Neuron (in vitro differentiated cells): ENCODE results near the gene AMOTL1.
"Not testable (repeated sequence)": the region's sequence is repeated elsewhere in the genome, so short reads cannot be mapped to it uniquely, and the experiment has no call there.

Experiments
- H2AFZ ChIP-seq: one replicate; pipeline ENCODE4 v1.6.1; 2013; ENCODE audit warnings: low read depth, mild to moderate bottlenecking, inconsistent platforms, low read length, moderate library complexity
- H3K27me3 ChIP-seq: one replicate; pipeline ENCODE4 v1.6.1; 2013; ENCODE audit warnings: low read length; ENCODE audit not compliant: insufficient read depth
- H3K36me3 ChIP-seq: one replicate; pipeline ENCODE4 v1.6.1; 2013; ENCODE audit warnings: low read length; ENCODE audit not compliant: insufficient read depth
- H3K4me1 ChIP-seq: one replicate; pipeline ENCODE4 v1.6.1; 2013; ENCODE audit warnings: low read length; ENCODE audit not compliant: insufficient read depth
- H3K4me3 ChIP-seq: 2 replicates; pipeline ENCODE4 v1.5.1; 2013; ENCODE audit warnings: mild to moderate bottlenecking, low read length, moderate library complexity
- H3K9me3 ChIP-seq: one replicate; pipeline ENCODE4 v1.6.1; 2013; ENCODE audit warnings: low read length

Gene AMOTL1

GRCh38 chr11:94883878-94884277, 115.7 kb downstream of the AMOTL1 start:
- Histone ChIP-seq H3K27me3 (no peaks in the 10 kb centered on the region), H3K9me3 (peaks cover 7% of the 10 kb centered on the region), H3K36me3 (peaks cover 45% of the 10 kb centered on the region), H2AFZ (no peak overlapping the region), H3K4me1 (no peaks in the 10 kb centered on the region), H3K4me3 (no peak overlapping the region)

GRCh38 chr11:94884376-94884775, 116.2 kb downstream of the AMOTL1 start:
- peaks cover 40% of the 10 kb centered on the region for H3K36me3 ChIP-seq
- no peaks in the 10 kb centered on the region for H3K4me1 ChIP-seq
- H3K9me3 ChIP-seq: peaks cover 7% of the 10 kb centered on the region
- no peak overlapping the region for H3K4me3 ChIP-seq
- H3K27me3 ChIP-seq: no peaks in the 10 kb centered on the region
- H2AFZ ChIP-seq: no peak overlapping the region

- no peaks in the 10 kb centered on the region for H3K4me1 ChIP-seq
- peaks cover 9% of the 10 kb centered on the region for H3K9me3 ChIP-seq
- H3K27me3 ChIP-seq: no peaks in the 10 kb centered on the region
- no peak overlapping the region for H2AFZ ChIP-seq
- peaks cover 32% of the 10 kb centered on the region for H3K36me3 ChIP-seq
- no peak overlapping the region for H3K4me3 ChIP-seq
Observed at GRCh38 chr11:94885133-94885532, 117.0 kb downstream of the AMOTL1 start.

- no peaks in the 10 kb centered on the region for H3K27me3 ChIP-seq
- H3K4me3 ChIP-seq: no peak overlapping the region
- no peaks in the 10 kb centered on the region for H3K4me1 ChIP-seq
- H2AFZ ChIP-seq: no peak overlapping the region
- peaks cover 30% of the 10 kb centered on the region for H3K36me3 ChIP-seq
- peaks cover 9% of the 10 kb centered on the region for H3K9me3 ChIP-seq
Observed at GRCh38 chr11:94885581-94885980, 117.4 kb downstream of the AMOTL1 start.

GRCh38 chr11:94888204-94888603, 120.0 kb downstream of the AMOTL1 start:
- Histone ChIP-seq H3K36me3 (peaks cover 19% of the 10 kb centered on the region), H2AFZ (no peak overlapping the region), H3K4me3 (no peak overlapping the region), H3K27me3 (no peaks in the 10 kb centered on the region), H3K4me1 (no peaks in the 10 kb centered on the region), H3K9me3 (peaks cover 9% of the 10 kb centered on the region)

- peaks cover 2% of the 10 kb centered on the region for H3K36me3 ChIP-seq
- H2AFZ ChIP-seq: no peak overlapping the region
Observed at GRCh38 chr11:94895451-94895850, 127.3 kb downstream of the AMOTL1 start.

GRCh38 chr11:94895971-94896370, 127.8 kb downstream of the AMOTL1 start:
- no peaks in the 10 kb centered on the region for H3K9me3 ChIP-seq
- no peak overlapping the region for H3K4me3 ChIP-seq
- no peaks in the 10 kb centered on the region for H3K4me1 ChIP-seq
- no peaks in the 10 kb centered on the region for H3K27me3 ChIP-seq
- H2AFZ ChIP-seq: no peak overlapping the region
- H3K36me3 ChIP-seq: peaks cover 2% of the 10 kb centered on the region

More at GRCh38 chr11:94895451-94895850, 127.3 kb downstream of the AMOTL1 start:
- H3K27me3 ChIP-seq: no peaks in the 10 kb centered on the region
- H3K4me3 ChIP-seq: no peak overlapping the region
- H3K4me1 ChIP-seq: no peaks in the 10 kb centered on the region
- H3K9me3 ChIP-seq: no peaks in the 10 kb centered on the region

GRCh38 chr11:94897330-94897768, 129.2 kb downstream of the AMOTL1 start:
- no peaks in the 10 kb centered on the region for H3K27me3 ChIP-seq
- no peaks in the 10 kb centered on the region for H3K4me1 ChIP-seq
- no peak overlapping the region for H2AFZ ChIP-seq
- H3K9me3 ChIP-seq: no peaks in the 10 kb centered on the region
- no peak overlapping the region for H3K4me3 ChIP-seq
- H3K36me3 ChIP-seq: peaks cover 5% of the 10 kb centered on the region

- no peaks in the 10 kb centered on the region for H3K27me3 ChIP-seq
- H3K9me3 ChIP-seq: peaks cover 8% of the 10 kb centered on the region
- peaks cover 6% of the 10 kb centered on the region for H3K36me3 ChIP-seq
- no peak overlapping the region for H3K4me3 ChIP-seq
- no peak overlapping the region for H2AFZ ChIP-seq
- no peaks in the 10 kb centered on the region for H3K4me1 ChIP-seq
Observed at GRCh38 chr11:94907226-94907625, 139.1 kb downstream of the AMOTL1 start.

GRCh38 chr11:94909371-94909820, 141.2 kb downstream of the AMOTL1 start:
- Histone ChIP-seq H2AFZ (no peak overlapping the region), H3K36me3 (peaks cover 6% of the 10 kb centered on the region), H3K4me3 (no peak overlapping the region), H3K4me1 (no peaks in the 10 kb centered on the region), H3K9me3 (peaks cover 3% of the 10 kb centered on the region), H3K27me3 (no peaks in the 10 kb centered on the region)

GRCh38 chr11:94910270-94910669, 142.1 kb downstream of the AMOTL1 start:
- no peaks in the 10 kb centered on the region for H3K9me3 ChIP-seq
- H3K36me3 ChIP-seq: peaks cover 6% of the 10 kb centered on the region
- no peaks in the 10 kb centered on the region for H3K27me3 ChIP-seq
- no peaks in the 10 kb centered on the region for H3K4me1 ChIP-seq
- no peak overlapping the region for H2AFZ ChIP-seq
- no peak overlapping the region for H3K4me3 ChIP-seq

- H3K9me3 ChIP-seq: no peaks in the 10 kb centered on the region
- no peak overlapping the region for H3K4me3 ChIP-seq
- peaks cover 6% of the 10 kb centered on the region for H3K36me3 ChIP-seq
- no peaks in the 10 kb centered on the region for H3K4me1 ChIP-seq
- no peaks in the 10 kb centered on the region for H3K27me3 ChIP-seq
- no peak overlapping the region for H2AFZ ChIP-seq
Observed at GRCh38 chr11:94910779-94911178, 142.6 kb downstream of the AMOTL1 start.

GRCh38 chr11:94912806-94913205, 144.7 kb downstream of the AMOTL1 start:
- no peaks in the 10 kb centered on the region for H3K9me3 ChIP-seq
- no peaks in the 10 kb centered on the region for H3K4me1 ChIP-seq
- no peaks in the 10 kb centered on the region for H3K27me3 ChIP-seq
- H2AFZ ChIP-seq: no peak overlapping the region
- H3K4me3 ChIP-seq: no peak overlapping the region
- peaks cover 3% of the 10 kb centered on the region for H3K36me3 ChIP-seq

- not testable (repeated sequence) for H3K4me1 ChIP-seq, H3K4me3 ChIP-seq, H3K36me3 ChIP-seq, H3K27me3 ChIP-seq, H3K9me3 ChIP-seq, H2AFZ ChIP-seq
Observed at GRCh38 chr11:94913718-94914394, 145.7 kb downstream of the AMOTL1 start.
